ENCODE data around the gene SCYGR8.

The SCYGR8 gene

DNA sequence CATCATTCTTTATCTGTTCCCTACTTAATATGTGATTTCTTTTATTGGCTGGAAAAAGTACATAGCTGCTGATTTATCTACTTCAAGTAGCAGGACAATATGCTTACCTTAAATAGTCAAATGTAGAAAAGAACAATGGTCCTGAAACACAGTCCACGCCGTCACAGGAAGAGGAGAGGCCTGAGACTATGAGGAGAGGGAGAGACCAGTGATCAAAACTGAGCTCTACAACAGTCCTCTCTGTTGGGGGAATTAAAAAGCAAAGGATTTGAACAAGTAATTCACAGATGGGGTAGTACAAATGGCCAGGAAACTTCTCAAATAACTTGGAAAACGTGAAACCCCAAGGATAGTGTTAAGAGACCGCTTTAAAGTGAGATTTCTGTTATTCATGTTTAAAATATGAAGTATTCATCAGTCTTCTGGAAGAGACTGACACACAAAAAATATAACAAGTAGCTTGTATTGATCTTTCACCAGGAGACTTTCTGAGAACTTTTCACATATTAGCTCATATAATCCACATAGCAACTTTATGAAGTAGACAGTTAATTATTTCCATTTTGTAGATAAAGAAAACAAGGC is 20.2 kb downstream of the SCYGR8 start:
- no peak for DNase-seq

DNA sequence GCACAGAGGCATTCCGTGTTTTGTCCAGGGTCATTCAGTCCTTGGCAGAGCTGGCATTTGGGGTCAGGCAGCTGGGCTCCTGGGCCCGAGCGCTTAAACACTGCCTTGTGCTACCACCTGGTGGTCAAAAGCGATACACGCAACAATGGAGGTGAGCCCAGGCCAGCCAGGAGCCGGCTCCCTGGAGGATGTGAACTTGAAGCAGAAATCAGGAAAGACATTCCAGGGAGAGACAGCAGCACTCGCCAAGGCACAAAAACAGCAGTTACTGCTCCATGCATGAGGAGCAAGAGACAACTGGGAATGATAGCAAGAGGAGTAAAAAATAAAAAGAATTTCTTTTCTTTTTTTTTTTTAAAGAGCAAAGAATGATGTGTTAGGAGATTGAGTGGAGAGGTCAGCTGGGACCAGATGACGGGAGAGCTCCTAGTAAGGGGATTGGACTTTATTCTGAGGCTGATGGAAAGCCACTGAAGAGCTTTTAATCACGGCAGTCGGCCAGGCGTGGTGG is 20.7 kb downstream of the SCYGR8 start:
- peak; percentile 83 for DNase-seq

DNA sequence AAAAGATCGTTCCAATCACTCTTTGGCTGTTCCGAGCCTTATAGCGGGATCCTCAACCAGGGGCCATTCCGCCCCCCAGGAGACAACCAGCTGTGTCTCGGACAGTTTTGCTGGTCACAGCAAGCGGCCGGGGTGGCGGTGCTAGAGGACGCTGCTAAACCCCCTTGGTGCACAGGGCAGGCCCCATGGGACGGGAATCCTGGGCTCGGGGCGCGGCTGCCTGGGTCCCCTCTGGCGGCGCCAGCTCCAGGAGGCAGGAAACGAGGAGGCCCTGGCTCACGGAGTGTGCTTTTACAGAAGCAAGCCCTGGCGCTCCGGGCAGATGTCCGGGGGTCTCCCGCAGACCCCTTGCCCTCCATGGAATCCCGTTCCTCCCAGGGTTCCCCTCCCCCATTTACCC is 22.1 kb downstream of the SCYGR8 start:
- DNase-seq: no peak

DNA sequence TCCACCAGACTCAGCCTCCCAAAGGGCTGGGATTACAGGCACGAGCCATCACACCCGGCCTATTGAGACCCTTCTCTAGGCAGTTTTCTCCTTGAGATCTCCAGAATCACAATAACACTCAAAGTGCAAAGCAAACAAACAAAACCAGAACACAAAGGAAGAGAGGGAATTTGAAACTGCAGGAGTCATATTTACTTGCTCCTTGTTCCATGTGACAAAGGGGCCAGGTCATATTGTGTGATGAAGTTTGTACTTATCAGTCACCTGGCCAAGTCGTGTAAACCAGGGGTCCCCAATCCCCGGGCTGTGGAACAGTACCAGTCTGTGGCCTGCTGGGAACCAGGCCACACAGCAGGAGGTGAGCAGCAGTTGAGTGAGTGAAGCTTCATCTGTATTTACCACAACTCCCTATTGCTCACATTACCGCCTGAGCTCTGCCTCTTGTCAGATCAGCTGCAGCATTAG is 26.5 kb downstream of the SCYGR8 start:
- DNase-seq: no peak

DNA sequence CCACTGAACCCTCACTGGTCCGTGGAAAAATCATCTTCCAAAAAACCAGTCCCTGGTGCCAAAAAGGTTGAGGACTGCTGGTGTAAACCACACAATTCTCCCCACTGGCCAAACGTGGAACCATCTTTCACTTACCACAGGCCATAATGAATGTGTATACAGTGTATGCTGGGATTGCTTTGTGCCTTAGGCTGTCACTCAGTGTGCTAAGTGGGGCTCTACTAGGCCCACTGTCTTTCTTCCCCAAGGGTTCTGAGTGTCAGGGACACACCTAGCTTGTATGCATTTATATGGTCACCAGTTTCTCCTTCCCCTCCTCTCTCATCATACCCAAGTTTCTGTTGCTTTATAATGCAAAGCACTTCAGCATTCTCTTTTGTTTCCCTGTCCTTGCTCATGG is 27.2 kb downstream of the SCYGR8 start:
- DNase-seq: no peak

DNA sequence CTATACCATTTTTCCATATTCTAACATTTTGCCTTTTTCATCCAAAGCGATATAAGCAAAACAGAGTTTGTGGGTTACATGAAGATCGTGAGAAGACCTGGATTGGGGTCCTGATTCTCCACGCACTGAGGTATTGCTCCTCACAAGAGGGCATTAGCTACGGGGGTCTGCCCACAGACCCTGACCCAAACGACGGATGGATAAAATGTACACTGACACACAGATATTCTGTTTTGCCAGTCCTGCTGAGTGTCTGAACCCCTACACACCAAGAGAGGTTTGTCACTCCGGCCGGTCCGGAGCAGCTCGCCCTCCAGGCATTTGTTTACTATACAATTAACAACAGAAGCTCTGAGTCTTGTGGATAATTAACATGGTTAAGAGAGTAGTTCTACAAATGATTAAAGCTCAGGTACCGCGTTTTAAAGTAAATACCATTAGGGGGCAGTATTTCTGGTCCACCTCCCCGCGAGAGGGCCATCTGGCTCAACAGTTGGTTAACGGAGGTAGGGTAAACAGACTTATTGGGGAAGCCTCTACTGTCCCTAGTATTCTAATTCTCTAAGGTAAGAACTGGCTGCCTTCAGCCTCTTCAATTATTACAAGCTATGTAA is 28.4 kb downstream of the SCYGR8 start:
- no peak for DNase-seq

DNA sequence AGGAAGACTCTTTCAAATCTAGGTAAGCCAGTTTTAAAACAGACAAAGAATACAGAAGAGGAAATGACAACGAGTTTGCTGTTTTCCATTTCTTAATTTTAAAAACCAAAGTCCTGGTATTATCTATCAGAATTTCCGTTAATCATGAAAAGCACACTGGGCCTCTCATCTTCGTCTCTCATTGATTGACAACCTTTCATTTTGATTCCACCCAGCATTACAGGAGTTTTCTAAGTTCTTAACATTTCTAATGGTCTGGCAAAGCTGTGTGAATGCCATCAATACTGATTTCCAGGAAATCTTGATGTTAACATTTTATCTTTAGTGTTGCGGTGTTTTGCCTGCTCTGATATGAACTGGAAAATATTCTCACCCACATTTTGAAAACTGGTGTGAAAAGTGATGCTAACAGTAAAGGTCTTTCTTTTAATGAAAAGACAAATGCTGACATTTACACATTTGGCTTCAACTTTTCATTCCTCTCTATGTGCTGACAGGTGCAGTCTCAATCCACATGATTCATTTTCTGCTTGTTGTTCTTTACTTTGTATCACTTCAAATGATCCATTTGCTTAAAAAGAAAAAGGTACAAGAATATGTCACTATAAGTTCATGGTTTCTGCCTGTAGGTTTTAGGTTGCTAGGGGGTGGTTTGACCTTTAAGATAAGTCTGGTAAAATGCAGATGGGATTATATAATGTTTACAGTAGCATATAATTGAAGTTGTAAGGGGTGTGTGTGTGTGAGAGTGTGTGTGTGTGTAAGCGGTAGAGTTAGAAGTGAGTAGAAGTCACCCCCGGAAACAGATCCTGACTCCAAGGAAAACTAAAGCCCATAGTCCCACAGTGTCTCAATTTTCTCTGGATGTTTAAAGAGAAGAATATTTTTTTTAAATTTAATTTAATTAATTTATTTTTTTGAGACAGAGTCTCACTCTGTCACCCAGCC is 29.5 kb downstream of the SCYGR8 start:
- no peak for DNase-seq

DNA sequence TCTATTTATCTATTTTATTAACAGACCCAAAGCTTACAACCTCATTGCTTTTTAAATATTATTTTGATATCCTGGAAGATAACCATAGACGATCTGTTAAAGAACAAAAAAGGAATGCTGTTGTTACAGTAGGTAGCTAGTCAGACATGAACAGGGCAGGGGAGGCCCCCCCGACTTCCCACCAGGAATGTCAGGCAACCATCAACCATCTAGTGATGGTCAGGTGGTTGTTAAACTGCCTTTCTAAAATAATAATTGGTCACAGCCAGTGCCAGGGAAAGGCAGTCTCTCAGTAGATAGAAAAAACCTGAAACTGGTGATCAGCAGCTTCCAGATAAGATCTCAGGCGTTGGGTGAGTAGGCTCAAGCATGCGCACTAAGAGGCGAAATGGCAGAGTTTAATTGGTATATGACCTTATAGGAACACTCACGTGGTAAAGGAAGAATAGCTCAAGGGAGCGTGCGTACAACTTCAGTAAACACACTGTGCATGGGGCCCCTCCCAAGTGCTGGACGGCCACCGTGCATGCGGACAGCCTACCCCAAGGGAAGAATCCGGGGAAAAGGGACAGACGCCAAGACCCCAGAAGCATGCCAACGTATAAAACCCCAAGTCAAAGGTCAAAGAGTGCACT is 35.4 kb downstream of the SCYGR8 start:
- no peak for DNase-seq

DNA sequence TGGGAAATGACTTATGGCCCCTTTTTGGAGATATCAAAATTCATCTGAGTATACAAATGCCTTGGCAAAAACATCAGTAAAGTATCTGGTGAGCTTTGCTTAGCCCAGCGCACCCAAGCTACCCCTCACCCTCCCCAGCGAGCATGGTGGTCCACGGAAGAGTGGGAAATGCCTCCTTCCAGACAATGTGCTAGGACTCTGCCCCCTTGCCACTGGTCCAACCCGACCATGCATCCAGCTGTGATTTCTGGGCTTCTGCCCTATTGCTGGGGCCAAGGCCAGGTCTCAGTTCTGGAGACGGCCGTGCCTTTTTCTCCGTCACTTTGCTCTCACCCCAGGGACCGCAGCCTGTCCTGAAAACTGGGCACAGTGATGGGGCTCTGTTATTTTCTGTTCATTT is 36.1 kb downstream of the SCYGR8 start:
- no peak for DNase-seq

DNA sequence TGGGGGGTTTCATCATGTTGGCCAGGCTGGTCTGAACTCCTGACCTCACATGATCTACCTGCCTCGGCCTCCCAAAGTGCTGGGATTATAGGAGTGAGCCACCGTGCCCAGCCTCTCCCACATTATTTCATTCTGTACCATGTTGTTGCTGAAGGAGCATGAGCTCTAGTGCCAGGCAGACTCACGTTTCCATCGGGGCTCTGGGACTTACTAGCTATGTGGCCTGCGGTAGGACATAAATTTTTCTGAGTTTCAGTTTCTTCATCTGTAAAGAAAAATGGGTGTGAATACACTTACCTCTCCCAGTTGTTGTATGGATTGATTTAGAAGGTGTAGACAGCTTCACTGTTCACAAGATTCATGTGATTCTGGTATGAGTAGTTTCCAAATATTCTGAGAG is 37.1 kb downstream of the SCYGR8 start:
- DNase-seq: no peak

DNA sequence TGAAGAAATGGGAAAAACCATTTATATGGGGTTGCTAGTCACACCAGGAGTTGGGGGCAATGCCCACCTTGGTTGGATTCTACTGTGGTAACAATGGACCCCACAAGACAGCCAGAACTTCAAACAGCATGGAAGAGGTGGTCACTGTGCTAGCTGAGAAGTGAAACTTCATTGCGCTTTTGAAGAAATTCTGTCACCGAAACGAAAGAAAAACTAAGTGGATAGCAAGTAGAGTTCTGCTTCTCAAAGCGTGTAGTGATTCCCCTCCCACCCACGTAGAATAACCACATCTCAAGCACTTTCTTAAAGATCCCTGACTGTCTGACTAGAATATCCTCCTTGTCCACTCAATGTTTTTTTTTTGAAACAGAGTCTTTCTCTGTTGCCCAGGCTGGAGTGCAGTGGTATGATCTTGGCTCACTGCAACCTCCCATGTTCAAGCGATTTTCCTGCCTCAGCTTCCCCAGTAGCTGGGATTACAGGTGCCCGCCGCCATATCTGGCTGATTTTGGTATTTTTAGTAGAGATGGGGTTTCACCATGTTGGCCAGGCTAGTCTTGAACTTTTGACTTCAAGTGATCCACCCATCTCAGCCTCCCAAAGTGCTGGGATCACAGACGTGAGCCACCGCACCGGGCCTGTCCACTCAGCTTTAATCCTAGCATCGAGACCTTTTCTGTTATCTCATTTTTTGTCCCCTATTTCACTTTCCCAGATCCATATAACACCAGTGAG is 37.9 kb downstream of the SCYGR8 start:
- no peak for DNase-seq

DNA sequence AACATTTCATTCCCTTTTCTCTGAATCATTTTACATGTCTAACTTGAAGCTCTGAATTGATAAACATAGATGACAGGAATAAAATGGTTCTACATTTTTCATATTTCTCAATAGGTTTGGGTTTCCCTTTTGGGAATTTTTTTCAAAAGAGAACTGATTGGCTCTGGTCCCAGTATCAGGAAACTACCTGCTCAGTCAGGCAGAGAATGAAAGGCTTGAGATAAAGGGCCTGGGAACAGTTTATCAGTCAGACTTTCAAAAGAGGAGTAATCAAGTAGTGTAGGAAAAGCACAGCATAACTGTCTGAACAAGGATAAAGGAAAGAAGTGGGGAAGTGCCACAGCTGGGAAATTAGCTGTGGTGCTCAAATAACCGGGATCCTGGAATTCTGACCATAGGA is 39.6 kb downstream of the SCYGR8 start:
- no peak for DNase-seq

DNA sequence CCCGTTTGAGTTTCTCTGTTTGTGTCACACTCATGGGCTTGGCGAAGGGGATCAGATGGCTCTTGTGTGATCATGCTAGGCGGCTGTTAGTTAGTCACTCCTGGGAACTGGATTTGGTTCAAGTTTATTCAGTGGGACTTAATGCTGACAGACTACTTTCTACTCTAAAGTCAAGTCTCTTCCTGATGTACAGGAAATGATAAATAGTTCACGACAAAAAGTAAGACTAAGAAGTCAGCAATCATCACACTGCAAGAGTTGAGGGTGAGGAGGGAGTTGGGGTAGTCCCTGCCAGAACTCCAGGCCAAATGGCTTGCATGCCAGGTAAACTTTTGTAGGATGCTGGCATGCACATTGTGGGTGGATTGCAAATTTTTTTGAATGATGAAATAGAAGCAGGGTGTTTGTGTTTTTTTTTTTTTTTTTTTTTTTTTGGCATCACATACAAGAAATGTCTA is 42.9 kb downstream of the SCYGR8 start:
- DNase-seq: no peak

DNA sequence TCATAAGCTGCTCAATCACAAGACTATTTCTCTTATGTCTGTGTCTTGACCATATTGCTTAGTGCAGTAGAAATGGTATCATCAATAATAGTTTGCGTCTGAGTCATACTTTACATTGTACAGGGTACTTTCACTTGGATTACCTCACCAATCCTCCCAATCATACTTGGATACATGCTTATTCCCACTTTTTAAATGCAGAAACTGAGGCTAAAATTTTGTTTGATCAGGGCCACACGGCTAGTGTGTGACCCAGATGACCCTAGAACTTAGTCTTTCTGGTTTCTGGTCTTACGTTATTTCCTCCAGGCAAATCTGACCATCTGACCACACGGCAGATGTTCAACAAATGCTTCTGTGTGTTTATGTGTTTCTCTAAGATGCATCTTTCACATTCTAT is 44.1 kb downstream of the SCYGR8 start:
- no peak for DNase-seq

DNA sequence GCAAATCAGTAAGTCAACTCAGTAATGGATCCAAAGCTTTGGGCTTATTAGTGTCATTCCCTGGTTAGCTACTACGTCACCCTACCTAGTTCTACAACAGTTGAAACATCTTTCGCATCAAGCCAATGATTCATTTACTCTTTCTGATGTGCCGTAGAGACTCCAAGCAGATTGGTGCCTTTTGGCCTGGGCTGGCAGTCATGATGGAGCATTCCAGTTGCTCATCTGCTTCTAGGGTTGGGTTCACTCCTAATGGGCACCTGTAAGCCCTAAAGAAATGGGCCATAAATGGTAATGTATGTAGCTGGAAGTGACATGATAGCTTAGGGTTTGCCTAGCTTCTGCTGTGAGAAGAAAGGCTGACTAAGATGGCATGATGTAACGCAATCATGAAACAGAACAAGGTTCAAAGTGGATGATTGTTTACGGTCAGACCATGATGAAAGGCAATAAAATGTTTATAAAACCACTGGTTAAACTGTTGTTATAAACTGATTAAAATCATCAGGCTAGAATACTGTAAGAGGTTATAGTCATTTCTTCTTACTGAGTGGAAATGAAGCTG is 47.5 kb downstream of the SCYGR8 start:
- no peak for DNase-seq

All from activated CD8-positive, alpha-beta memory T cell treated with anti-CD3 and anti-CD28 coated beads for 24 hours (primary cell).